Omental fat pad (tissue), 4 donors: ENCODE measurements around the gene A3GALT2. TPM values are rescaled to one million over a fixed set of nuclear protein-coding genes. Genes with fewer than 3 reads are reported as not detected.

Experiments
- ATAC-seq: fragments of 150-250 bp; one replicate; pipeline ENCODE4 v1.9.1; 2016; ENCODE audit warnings: mild to moderate bottlenecking, moderate library complexity; ENCODE audit not compliant: low FRiP score
- DNase-seq: peaks from one replicate; pipeline ENCODE4 v3.0.0-alpha.2; 2019; ENCODE audit warnings: low spot score
- total RNA-seq, 4 donors: library from RNA; depleted of rRNA; stranded (reverse); fragments of >200 nt; gene quantifications; one replicate each; pipeline ENCODE4 v1.1.0, GENCODE V29; 2016
- TF ChIP-seq, protein P1 (sequence below), 3 donors: fragments of 450-650 bp; IDR thresholded peaks; one replicate each; pipeline ENCODE4 v1.5.1; 2016 to 2017; ENCODE audit warnings: antibody characterized with exemption in 3 of 3, mild to moderate bottlenecking in 3 of 3, moderate library complexity in 2 of 3

A3GALT2 gene
- total RNA-seq, 4 donors from 2014 or later, result not detected

DNA sequence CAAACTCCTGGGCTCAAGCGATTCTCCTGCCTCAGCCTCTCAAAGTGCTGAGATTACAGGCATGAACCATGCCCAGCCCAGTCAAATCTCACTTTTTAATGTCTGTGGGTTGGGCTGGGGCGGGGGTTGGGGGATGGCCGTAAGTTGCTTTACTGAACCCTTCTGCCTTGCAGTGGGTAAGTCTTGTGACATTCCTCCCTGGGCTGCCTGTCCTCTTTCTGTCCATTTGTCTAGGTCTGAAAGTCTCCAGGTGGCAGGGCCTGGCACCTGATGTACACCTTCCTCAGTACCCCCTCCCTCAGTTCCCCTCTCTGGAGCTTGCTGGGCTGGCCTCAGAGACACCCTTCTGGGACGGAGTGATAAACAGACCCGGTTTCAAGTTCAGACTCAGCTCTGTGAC is 51.3 kb downstream of the A3GALT2 start:
- ATAC-seq (no peak), DNase-seq (no peak)

DNA sequence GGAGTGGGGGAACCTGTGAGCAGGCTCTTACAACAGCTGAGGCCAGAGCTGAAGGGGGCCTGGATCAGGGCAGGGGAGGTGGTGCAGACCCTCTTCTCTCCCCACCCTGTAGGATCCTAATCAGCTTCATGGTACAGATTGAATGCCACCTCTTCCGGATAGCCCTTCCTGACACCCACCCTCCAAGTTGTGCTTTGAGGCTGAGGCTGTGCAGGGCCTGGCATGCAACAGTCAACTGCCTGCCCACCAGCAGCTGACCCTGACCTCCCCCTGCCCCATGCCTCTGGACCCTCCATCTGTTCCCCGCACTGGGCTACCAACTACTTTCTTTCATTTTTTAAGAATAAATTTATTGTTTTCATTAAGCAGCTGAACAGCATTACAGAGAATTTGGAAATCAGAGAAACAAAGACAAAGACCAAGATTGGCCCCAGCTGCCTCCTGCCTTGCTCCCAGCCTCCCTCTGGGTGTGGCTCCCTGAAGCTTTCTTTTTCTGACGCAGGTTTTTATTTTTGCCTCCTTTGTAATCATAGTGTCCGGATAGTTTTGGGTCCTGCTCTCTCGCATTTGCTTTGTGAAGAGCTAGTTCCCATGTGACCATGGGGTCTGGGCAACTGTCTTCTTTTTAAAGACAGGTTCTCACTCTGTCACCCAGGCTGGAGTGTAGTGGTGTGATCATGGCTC is 51.8 kb downstream of the A3GALT2 start:
- TF ChIP-seq, protein P1, sequence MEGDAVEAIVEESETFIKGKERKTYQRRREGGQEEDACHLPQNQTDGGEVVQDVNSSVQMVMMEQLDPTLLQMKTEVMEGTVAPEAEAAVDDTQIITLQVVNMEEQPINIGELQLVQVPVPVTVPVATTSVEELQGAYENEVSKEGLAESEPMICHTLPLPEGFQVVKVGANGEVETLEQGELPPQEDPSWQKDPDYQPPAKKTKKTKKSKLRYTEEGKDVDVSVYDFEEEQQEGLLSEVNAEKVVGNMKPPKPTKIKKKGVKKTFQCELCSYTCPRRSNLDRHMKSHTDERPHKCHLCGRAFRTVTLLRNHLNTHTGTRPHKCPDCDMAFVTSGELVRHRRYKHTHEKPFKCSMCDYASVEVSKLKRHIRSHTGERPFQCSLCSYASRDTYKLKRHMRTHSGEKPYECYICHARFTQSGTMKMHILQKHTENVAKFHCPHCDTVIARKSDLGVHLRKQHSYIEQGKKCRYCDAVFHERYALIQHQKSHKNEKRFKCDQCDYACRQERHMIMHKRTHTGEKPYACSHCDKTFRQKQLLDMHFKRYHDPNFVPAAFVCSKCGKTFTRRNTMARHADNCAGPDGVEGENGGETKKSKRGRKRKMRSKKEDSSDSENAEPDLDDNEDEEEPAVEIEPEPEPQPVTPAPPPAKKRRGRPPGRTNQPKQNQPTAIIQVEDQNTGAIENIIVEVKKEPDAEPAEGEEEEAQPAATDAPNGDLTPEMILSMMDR (IDR thresholded peaks at IDR 0.05), result no peak
- DNase-seq (no peak), ATAC-seq (no peak)

More for the DNA sequence above, 51.3 kb downstream of the A3GALT2 start:
- TF ChIP-seq, protein P1 (IDR thresholded peaks at IDR 0.05), result no peak

DNA sequence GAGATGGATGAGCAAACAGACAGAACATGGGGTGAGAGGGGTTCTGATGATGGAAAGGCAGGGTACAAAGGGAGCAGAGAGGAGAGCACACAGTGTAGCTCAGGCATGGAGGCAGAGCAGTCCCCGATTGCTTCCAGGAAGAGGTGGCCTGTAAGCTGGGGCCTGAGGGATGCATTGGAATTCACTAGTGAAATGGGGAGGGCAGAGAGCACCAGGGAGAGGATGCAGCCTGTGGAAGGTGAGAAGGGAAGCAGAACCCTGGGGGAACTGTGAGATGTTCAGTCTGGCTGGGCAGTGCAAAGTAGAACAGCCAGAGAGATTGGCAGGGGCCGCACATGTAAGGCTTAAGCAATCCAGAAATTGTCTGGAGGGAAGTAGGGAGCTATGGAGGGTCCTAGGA is 52.4 kb downstream of the A3GALT2 start:
- no peak for DNase-seq
- no peak for ATAC-seq
- TF ChIP-seq, protein P1 (IDR thresholded peaks at IDR 0.05), result no peak

DNA sequence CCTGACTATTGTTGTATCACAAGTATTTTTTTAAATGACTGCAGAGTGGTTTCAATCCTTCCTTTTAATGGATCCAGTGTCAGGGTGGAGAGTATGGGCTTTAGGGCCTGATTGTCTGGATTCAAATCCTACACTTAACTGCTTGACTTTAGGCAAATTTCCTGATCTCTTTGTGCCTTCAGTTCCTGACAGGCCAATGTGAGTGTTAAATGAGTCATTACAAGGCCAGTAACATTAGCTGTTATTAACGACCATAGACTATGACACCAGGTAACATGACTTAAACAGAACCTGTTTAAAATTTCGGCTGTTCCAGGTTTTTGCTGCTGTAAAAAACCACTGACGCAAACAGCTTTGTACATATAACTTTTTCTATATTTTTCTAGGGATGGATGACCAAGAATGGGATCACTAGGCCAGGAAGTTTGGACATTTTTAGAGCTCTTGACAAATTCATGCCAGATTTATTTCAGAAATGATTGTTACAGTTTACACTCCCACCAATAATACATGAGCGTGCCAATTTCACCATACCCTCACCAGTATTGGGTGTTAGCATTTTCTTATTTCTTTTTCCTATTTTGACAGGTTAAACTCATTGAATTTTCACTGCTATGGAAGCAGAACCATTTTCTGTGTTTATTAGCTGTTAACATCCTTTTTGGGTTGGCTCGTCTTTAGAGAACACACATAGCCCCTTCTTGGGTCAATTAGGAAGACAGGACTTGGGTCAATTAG is 53.3 kb downstream of the A3GALT2 start:
- no peak for ATAC-seq
- no peak for DNase-seq
- TF ChIP-seq, protein P1 (IDR thresholded peaks at IDR 0.05), result no peak

DNA sequence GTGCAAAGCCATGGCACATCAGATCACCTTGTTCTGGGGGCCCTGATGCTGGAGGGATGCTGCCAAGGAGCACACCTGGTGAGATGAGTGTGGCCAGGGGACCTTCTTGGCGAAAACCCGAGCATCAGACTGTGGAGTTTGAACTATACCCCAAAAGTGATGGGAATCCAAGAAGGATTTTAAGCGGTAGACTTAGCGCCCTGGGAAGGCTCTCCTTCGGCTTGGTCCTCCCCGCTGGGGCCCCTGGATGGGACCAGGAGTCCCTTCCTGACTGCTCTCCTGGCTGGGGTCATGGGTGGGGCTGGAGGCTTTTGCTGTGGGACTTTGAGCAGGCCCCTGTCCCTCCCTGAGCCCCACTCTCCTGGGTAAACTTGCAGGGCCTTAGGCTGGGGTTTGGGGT is 54.1 kb downstream of the A3GALT2 start:
- DNase-seq, result no peak
- TF ChIP-seq, protein P1 (IDR thresholded peaks at IDR 0.05), result no peak
- ATAC-seq, result no peak

DNA sequence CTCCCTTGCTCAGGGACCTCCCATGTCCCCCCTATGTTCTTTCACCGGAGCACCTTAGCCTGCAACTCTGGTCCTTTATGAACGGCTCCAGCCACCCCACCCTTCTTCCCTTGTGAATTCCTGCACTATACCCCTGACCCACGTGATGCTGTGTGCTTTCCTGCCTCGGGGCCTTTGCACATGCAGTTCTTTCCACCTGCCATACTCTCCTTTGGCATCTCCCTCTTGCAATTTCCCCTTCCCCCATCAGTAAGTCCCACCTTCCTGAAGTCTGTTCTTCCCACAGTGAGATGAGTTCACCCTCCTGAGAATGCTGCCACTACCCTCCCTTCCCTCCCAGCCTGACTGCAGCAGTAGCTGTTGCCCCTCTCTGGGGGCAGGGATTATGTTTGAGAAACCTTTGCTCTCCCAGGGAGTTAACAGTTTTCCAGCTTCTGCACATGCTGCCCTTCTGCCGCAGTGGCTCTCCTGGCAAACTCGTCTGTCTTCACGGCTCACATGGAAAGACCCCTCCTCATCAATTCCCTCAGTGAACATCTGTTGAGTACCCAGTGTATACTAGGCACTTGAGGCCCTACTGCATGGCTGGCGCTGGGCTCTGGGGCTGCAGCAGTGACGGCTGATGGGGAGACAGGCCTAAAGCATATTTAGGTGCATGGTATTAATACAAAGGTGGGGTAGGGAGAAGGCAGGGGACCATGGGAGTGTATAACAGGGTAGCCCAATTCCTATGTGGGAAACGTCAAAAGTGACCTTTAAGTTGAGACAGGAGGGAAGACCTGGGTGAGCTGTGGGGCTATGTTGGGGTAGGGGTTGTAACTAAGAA is 54.9 kb downstream of the A3GALT2 start:
- no peak for DNase-seq
- TF ChIP-seq, protein P1 (IDR thresholded peaks at IDR 0.05), result no peak
- ATAC-seq, result no peak
